PC-9 (cell line): Measurements from ENCODE around the gene NVL.

Source experiments
- CTCF ChIP-seq: fragments of 200-600 bp; sonication (generic); conservative IDR thresholded peaks from 2 replicates; pipeline ENCODE4 v1.6.1; 2017; ENCODE audit warnings: mixed run types, antibody characterized with exemption, mild to moderate bottlenecking, moderate library complexity
- EZH2 ChIP-seq: fragments of 200-600 bp; sonication (generic); IDR thresholded peaks from 2 replicates; pipeline ENCODE4 v1.8.0; 2017; ENCODE audit warnings: antibody characterized with exemption, low read depth

- TF ChIP-seq CTCF (no peak), EZH2 (no peak)
Observed at GRCh38 chr1:224238756-224239155, 91.2 kb downstream of the NVL start.
